Fibroblast of skin of right quadriceps (primary cell): ENCODE measurements around the gene SEPTIN3.

ENCODE experiments used
- DNase-seq: peaks from one replicate; pipeline ENCODE4 v3.0.0-alpha.2; 2013

The SEPTIN3 gene, protein sequence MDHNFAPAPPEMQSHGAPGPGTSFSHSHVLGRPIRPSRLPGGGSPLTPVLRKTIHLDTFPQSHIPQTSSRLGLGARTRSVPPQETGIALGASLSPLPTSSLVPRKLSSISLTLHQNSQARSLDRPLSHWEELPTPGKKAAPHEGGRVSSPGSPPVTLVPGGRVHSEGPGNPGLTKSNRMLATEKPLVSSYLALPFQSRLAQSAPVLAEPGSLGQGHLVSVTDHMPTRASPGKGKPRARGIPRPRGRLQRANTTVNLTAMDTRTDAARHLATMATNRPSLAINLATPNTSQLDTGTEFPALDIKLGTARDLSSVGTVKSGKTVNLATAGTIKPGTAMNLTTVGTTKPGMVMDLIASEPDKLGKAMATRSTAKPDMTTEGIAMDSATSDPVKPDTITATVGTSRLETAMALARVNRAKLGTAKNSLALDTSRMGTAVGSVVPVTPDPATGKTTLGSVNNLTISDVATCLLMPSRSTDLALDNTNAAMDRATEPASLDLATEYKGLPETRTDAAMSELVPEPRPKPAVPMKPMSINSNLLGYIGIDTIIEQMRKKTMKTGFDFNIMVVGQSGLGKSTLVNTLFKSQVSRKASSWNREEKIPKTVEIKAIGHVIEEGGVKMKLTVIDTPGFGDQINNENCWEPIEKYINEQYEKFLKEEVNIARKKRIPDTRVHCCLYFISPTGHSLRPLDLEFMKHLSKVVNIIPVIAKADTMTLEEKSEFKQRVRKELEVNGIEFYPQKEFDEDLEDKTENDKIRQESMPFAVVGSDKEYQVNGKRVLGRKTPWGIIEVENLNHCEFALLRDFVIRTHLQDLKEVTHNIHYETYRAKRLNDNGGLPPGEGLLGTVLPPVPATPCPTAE

DNA sequence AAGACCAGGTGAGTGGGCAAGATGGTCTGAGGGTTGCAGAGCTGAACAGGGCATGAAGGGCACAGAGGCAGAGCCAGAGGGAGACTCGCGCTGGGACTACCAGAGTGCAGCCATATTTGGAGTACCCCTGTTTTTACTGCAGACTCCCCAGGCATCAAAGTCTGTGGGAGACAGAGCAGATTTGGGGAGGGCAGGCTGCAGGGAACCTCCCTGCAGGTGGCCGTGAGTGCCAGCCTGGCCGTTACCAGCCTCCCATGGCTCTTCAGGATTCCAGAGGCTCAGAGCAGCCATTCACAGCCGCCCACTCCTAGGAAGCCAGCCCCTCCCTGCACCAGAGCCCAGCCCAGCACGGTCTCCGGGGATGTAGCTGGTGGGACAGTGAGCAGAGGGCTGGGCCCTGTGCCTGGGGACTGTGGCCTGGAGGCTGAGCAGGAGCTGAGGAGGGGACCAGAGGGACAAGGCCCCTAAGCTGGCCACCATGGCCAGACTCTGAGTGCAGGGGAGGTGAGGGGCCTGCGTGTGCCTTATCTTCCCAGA lies at the start of gene SEPTIN3:
SEPTIN3 (plus strand) TSS at position 334 of the 537 bp plus-strand sequence. CDS start 2,050 bp downstream, outside the sequence.
- DNase-seq: no peak

DNA sequence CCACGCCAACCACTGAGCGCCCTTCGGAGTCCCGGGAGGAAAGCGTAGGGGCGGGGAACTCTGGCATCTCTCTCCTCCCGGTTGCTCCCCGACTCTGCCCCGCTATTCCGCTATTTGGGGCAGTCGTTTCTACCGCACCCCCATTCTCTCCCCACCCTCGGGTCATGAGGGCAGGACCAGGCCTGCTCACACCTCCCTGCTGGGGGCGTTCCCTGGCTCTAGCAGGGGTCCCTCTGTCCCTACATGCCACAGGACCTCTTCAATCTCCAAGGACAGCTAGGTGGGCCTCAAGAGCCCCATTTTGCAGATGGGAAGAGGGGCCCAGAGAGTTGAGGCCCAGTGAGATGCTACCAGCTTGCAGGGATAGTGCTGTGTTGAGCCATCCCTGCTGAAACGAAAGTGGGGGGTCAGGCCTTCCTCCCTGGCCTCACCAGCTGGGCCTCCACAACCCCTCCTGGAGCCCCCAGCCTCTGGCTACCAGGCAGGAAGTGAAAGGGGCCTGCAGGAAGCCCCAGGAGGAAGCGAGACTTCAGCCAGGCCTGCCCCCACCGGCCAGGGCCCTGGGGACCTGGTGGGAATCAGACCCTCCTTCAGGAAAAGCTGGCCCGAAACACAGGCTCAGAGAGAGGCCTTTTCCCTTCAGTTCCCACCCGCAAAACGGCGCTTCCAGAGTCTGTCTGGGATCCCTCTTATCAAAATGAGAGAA lies 48.8 kb upstream of the SEPTIN3 start:
- no peak for DNase-seq

DNA sequence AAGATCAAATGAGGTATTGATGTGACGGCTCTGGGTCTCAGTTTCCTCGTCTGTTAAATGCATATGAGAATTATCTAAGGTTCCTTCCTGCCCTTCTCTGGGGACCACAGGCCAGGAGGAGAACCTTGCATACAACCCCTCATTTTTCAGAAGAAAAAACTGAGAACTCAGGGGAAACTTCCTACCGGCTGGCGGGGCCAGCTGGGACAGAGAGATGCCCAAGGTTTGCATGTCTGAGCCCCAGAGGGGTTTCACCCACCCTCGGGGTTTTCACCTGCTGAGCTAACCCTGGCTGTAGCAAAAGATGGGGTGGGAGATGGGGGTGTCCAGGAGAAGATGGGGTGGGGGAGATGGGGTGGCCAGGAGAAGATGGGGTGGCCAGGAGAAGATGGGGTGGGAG lies 46.9 kb upstream of the SEPTIN3 start:
- no peak for DNase-seq

DNA sequence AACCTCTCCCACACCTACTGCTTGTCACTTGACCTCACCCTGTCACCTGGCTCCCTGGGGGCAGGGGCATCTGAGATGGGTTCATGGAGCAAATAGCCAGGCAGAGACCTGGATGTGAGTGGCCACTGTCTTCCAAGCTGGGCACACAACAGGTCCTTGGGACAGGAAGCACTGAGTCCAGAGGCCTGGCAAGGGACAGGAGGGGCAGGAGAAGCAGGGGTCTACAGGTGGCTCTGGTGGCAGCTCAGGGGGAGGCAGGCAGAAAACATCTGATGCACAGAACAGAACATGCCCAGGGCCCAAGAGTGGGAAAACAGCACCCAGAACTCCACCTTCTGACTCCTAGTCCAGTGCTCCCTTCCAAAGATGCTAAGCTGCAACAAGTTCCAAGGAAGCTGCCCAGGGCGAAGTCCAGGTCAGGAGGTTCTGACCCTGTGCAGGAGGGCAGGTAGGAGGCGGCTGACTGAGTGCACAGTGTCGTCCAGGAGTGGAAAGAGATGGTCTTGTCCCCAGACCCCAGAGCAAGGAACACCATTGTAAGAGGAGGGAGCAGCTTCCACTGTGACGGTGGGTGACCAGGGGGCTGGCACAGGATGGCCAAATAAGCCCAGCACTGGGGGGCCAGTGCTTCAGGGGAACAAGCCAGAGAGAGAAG lies 46.2 kb upstream of the SEPTIN3 start:
- DNase-seq: no peak

DNA sequence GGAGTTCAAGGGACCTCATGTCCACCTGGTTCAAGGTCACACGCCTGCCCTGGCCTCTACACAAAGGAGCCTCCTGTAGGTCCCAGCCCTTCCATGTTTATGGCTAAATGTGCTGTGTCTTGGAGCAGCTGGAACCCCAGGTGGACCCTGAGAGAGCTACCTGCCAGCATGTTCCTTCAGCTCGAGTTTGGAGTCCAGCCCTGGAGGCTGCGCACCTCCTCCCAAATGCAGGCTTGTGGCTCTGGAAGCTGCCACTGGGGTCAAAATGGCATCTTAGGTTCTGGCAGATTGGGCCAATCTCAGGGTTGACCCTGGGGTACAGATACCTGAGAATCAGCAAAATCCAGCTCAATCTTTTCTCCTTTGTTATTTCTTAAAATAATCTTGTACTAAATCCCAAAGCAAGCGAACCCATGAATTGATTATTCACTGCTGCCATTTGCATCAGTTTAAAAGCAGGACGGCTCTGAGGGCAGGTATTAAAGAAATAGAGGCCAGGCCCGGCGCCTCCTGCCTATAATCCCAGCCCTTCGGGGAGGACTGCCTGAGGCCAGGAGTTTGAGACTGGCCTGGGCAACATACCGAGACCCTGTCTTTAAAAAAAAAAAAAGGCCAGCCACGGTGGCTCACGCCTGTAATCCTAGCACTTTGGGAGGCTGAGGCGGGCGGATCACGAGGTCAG lies 45.5 kb upstream of the SEPTIN3 start:
- no peak for DNase-seq

DNA sequence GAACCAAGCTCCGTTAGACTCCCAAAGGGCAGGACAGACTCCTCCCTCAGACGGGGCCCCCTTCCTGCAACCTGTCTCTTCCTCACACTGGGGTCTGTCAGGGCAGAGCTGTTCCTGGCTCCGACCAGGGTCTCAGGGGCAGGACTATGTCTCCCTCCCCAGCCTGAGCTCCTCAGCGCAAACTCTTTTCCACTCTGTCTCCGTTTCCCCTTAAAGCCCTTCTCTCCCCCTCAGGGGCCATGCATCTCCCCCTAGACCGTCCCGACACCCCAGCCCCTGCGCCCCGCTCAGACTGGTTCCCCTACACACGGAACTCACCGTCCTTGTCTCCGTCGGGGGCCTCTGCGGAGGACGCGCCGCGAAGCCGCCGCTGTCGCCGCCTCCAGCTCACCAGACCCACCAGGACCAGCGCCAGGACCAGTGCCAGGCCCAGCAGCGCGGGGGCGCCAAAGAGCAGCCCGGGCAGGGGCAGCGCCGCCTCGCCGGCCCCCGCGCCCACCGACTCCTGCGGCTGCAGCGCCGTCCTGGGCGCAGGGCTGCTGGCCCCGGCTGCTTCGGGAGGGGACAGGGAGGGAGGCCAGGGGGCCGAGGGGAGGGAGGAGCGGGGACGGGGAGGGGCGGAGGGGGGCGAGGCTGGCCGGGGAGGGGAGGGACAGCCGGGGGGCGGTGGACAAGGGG lies 43.3 kb upstream of the SEPTIN3 start:
- peak; percentile 36 for DNase-seq

DNA sequence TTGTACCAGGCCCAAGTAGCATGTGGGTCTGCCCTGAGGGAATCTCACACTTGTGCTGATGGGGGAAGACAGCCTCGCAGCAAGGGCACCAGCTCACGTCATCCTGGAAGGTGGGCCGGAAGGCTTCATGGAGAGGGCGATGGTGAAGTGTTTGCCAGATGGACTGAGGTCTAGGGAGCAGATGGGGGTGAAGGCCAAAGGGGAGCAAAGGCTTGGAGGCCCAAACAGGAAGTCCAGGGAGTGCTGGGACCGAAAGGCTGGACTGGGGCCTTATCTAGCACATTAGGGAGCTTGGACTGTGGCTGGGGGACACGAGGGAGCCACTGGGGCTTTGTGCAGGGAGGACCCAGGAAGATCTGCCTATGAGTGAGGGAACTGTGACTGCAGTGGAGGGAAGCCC lies 41.4 kb upstream of the SEPTIN3 start:
- no peak for DNase-seq

DNA sequence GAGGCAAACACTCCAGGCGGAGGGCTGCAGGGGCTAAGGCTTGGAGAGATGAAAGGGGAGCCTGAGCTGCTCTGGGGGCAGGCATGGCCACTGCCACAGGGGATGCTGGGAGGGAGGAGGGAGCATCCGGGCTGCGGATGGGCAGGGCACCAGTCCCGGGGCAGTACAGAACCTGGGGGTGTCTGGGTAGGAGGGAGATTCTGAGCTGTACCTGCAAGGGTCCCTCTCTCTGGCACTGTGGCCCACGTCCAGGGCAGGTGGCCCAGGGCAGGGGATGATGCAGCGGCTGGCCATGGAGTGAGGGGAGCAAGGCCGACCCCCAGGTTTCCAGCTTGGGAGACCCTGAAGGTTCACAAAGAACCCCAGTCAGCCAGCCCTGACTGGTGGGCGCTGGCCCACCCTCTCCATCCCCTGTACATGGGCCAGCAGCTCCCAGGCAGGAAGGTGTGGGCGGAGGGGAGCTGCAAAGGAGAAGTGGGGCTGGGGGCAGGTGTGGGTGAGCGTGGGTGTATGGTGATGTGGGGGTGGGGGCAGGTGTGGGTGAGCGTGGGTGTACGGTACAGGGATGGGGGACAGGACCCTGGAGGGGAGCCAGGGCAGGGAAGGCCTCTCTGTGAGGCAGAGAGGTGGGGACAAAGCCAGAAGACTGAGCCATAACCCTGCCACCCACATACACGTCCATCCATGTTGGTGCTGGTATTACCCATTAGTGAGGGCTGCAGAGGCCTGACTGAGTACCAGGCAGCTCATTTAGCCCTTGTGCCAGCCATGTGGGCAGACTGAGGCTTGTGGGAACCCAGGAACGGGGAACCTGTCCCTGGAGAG lies 40.4 kb upstream of the SEPTIN3 start:
- no peak for DNase-seq

DNA sequence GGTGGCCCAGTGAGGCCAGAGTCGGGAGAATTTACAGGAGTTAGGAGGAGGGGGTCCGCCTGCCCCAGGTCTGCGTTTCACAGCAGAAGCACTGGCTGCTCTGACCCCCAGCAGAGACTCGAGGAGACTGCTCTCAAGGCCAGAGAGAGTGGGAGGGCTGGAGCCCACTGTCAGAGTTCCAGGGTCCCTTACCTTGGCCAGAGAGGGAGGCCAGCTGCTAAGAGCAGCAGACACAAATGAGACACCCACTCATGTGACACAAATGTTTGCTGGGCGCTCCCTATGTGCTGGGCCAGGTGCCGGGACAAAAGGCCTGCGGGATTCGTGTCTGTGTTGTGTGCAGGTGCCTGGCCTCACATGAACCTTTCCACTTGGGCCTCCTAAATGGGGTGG lies 39.8 kb upstream of the SEPTIN3 start:
- DNase-seq: no peak

DNA sequence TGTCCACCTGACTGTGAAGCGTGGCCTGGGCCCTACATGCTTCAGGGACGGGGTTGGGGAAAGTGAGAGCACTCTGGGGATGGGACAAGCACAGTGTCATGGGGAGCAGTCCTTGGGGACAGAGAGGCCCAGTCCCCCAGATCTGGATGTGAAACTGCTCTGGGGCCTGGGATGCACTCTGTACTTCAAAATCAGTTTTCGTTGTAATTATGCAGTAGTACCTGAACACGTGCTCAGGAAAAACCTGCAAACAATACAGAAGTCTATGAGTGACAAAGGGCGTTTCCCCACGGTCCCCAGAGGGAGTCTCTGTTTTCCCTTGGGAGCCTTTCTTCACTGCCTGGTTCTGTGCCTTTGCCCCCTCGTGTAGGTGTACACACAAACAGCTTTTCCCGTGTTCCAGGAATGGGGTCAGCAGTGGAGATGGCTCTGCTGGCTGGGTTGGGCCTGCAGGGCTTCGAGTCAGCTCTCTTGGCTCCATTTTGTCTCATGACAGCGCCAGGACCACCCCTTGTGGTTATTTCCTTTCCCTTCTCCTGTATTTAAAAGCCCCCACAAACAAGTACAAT lies 37.5 kb upstream of the SEPTIN3 start:
- DNase-seq: no peak

DNA sequence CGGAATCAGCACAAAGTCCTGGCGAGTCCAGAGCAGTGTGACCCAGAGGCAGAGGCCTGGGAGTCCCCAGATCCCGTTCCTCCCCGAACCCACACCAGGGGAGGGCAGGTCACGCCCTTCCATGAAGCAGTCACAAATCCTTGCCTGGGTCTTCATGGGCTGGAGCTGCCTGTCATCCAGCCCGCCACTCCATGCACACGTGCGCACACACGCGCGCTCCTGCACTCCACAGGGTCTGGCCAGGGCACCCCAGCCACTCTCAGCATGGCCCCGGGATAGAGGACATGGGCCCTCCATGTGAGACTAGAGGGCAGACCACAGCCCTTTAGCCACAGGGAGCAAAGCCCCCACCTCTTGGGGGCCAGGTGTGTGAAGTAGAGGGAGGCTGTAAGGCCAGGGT lies 36.9 kb upstream of the SEPTIN3 start:
- DNase-seq: no peak

DNA sequence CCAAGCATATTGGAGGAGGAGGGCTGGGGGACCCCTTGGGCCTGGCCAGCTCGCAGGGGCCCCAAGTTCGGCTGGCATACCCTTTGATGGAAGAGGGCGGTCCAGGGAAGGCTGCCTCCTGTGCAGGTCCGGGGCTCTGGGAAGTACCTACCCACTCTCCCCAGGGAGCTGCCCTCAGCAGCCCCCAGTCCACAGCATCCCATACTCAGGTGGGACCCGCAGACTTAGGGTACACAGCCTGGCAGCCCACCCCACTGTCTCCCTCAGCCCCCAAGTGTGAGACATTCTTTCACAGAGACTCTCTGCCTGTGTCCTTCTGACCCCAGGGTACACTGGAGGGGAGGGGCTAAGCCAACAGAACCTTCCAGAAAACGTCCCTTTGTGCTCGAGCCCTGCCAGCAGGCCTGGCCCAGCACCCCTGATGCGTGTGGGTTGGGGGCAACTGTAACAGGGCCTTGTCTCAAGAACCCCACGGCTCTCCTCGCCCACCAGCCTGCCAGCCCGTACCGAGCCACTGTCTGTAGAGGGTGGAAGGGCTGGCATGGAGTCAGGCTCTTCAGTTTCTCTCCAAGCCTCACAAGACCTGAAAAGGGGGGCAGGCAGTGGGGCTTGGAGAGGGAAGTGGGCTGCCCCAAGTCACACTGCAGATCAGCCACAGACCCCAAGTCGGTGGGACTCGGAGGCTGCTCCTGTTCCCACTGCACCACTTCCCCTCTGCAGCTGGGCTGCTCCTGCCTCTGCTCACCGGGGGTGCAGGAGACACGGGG lies 35.6 kb upstream of the SEPTIN3 start:
- DNase-seq: no peak

DNA sequence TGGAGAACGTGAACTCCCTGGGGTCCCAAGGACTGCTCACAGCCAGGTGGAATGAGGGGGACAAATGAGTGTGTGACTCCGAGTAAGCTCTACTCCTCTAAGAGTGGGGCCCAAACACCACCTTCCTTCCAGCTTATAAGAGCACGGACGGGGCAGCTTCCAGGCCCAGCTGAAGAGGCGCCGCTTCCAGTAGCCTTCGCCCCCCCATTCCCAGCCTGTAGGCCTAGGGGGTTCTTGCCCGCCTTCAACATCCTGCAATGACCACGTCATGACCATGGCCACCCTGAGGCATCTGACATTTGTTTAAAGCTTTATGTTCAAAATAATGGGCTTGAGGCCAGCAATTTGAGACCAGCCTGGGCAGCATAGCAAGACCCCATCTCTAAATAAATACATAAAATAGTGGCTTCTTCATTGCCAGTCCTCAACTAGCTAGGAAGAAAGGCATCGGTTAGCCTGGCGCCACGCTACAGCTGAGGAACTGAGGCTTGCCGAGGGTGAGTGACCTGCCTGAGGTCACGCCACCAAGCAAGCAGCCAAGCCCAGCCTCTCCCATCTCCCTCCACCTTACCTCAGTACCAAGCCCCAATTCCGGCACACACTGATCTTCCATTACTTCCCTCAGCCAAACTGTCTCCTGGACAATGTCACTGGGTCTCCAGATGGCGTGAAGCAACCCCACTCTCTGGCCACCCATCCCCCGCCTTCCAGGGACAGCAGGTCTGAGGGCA lies 34.8 kb upstream of the SEPTIN3 start:
- DNase-seq: no peak

DNA sequence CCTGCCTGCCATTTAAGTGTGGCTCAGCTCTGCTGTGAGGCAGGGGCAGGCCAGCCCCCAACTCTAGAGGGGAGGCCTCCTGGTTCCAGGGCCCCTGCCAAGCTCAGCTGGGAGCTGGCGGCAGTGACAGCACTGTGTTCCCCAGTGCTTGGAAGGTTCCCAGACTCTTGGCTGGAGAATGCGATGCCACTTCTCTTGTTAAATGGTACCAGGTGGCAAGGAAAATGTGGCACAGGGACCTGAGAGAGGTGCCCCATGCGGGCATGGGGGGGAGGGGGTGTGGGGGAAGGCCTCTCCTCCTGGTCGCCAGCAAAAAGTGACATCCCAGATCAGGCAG lies 34.3 kb upstream of the SEPTIN3 start:
- DNase-seq: no peak

DNA sequence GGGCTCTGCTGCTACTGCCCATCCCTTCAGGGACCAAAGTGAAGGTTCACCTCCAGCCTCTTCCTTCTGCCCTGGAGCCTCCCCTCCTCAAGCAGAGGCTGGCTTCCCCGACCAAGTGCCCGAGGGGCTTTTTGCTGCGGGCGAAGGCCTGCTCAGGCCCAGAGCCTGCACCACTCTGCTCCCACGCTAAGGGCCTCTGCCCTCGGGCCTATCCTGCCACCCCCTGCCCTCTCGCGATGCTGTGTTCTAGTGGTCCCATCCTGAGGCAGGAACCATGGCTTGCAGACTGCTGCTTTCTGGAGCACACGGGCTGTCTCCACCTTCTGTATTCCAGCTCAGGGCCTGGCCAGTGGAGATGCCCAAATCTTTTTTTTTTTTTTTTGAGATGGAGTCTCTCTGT lies 33.7 kb upstream of the SEPTIN3 start:
- no peak for DNase-seq

DNA sequence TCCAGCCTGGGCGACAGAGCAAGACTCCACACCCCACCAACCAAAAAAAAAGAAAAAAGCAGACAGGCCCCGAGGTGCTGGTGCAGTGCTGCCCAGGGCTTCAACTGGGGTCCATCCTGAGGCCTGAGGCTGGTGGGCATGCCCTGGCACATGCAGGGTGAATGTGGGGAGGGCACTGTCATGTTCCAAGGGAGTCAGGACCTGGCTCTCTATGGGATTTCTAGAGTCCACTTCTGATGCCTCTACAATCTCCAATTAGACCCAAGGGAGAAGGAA lies 32.4 kb upstream of the SEPTIN3 start:
- DNase-seq: no peak

DNA sequence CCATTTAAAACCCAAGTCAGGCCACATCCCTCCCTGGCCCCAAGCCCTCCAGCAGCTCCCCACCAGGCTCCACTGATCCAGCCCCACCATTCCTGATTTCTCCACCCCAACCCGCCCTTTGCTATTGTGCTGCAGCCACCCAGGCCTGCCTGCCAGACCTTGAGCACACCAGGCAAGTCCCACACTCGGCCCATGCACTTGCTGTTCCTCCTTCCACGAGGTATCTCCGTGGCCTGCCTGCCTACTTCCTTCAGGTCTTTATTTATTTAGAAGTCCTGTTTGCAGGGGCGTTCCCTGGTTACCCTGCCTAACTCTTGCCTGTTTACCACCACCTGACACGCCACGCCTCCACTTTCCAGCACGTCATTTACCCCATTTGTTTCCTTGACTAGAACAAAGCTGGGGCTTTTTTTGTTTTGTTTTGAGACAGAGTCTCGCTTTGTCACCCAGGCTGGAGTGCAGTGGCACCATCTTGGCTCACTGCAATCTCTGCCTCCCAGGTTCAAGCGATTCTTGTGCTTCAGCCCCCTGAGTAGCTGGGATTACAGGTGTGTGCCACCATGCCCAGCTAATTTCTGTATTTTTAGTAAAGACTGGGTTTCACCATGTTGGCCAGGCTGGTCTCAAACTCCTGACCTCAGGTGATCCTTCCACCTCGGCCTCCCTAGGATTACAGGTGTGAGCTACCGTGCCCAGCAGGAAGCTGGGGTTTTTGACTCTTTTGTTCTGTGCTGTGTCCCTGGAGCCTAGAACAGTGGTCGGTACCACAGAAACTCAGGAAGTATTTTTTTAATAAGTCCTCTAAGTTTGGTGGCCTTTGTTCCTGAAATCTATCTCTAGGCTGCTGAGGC lies 29.0 kb upstream of the SEPTIN3 start:
- DNase-seq: no peak
